Stimulated activated CD4-positive, alpha-beta T cell treated with anti-CD3 and anti-CD28 coated beads, Interleukin-12 subunit alpha, Interleukin-12 subunit beta, amount 100 ng/mL, for 48 hours (primary cell): Measurements from ENCODE around the gene UGDH.
"Not testable (repeated sequence)": the region's sequence is repeated elsewhere in the genome, so short reads cannot be mapped to it uniquely, and the experiment has no call there.

Experiments
- DNase-seq, 3 donors: peaks; one replicate each; pipeline ENCODE4 v3.0.0-alpha.2; 2020; ENCODE audit warnings: low read depth in 2 of 3, low spot score in 1 of 3

UGDH gene

DNA sequence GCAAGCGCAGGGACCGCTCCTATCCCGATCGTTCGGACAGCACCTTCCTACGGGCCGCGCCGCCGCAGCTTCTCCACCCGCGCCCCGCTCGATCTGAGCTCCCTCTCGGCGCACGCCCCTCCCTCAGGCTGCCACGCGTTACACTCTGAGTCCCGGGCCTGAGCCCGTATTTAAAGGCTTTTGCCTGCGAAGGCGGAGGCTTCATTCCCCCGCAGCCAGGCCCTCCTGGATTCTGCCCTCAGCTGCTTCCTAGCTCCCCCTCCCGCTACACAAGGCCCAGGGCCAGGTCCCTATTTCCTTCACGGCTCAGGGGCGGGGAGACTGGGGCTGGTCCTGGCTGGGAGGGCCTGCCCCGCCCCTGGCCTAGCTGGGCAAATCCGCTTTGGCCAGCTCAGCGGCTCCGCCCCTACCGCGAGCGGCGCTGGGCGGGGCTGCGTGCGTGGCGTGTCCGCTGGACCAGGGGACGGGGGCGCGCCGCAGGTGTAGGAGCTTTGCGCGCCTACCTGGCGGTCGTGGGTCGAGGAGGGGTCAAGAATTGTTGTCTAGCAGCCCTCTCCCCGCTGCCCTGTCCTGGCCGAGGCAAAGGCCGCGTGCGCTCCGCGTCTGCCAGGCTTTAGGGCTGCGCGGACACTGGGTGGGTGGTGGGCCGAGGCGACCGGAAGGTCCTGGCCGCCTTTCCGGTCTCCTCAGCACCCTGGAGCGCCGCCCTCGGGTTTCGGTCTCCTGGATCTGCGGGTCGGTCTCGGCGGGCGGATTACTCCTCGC lies at the start of gene UGDH:
UGDH (minus strand) TSS at position 144 of the 765 bp plus-strand sequence. CDS start 5,927 bp downstream, outside the sequence.
- DNase-seq: peak; percentile 80 to 91 (median 85)

DNA sequence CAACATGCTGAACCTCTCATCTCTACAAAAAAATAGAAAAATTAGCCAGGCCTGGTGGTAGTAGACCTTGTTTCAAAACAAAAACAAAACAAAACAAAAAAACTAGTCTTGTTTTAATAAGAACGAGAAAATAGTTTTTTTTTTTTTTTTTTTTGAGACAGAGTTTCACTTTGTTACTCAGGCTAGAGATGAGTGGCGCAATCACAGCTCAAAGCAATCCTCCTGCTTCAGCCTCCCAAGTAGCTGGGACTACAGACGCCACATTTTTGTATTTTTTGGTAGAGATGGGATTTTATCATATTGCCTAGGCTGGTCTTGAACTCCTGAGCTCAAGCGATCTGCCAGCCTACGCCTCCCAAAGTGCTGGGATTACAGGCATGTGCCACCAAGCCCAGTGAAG lies 47.7 kb upstream of the UGDH start:
- DNase-seq: no peak

DNA sequence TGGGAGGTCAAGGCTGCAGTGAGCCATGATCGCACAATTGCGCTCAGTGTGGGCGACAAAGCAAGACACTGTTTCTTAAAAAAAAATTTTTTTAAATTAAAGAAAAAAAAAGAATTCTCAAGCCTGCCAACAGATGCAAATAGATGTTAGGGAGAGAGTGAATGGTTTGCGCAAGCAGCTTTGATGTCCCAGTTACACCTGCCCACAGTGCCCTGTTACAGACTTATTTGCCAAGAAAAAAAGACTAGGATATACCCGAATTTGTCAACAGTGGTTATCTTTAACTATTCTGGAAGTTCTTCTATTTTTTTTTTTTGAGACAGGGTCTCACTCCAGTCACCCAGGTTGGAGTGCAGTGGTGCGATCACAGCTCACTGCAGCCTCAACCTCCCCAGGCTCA lies 44.3 kb upstream of the UGDH start:
- DNase-seq: no peak

DNA sequence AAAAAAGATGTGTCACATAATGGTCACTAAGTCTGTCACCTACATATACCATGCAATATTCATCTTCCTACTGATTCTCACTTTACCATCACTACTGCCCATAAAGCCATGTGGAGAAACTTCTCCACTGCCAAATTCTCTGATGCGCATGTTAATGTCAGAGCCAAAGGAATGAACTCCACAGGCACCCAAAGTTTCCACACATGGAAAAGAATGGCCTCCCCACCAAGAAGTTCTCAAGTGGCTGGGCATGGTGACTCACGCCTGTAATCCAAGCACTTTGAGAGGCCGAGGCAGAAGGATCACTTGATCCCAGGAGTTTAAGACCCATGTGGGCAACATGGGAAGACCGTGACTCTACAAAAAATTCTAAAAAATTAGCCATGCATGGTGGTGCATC lies 43.8 kb upstream of the UGDH start:
- DNase-seq: no peak

DNA sequence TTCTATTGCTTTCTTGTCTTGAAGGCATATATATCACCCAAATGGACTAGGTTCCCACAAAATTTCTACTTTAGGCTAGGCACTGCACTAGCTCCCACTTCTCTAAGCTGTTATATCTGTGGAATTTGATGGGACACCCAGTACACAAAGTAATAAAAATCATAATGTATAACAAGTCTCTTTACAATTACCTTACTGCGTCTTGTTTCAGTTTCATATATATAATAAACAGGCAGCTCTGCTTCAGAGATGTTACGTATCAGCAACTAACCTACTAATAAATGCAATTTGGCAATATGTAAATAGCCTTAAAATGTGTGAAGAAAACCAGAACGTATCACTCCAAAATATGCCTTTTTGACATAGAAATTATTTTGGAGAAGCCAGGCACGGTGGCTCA lies 42.0 kb upstream of the UGDH start:
- no peak for DNase-seq

DNA sequence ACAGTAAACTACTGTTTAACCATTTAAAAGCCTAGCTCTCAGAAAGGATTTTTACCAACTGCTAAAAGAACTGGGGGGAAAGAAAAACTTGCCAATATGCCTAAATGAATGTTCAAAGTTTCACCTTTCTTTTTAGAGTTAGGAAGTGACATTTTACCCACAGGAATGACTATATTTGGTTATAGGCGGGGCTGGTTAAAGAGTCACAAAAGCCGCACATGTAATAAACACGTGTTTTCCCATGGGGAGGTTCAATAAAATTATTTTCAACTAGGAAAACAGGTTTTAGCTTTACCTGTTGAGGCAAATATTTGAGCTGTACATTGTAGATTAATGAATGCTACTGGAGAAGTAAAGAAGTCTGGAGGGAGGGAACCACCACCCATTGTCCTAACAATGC lies 41.6 kb upstream of the UGDH start:
- DNase-seq: no peak

DNA sequence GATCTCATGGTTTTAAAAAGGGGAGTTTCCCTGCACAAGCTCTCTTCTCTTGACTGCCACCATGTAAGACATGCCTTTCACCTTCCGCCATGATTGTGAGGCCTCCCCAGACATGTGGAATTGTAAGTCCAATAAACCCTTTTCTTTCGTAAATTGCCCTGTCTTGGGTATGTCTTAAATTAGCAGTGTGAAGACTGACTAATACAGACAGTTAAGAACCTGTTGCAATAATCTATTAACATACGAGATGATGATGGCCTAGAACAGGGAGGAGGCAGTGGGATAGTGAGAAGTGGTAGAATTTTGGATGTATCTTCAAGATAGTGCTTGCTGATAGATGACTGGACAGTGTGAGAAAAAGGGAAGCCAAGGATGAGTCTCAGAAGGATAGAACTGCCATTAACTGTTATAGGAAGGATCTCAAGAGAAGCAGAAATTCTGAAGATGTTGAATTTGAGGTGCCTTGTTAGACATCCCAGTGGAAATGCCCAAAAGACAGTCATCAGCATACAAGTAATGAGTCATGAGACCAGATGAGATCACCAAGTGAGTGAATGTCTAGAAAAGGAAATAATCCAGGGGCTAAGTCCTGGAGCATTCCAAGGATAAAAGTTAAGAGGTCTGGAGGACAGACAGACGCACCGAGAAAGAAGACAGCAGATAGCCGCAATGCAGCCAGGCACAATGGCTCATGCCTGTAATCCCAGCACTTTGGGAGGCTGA lies 38.8 kb upstream of the UGDH start:
- no peak for DNase-seq

DNA sequence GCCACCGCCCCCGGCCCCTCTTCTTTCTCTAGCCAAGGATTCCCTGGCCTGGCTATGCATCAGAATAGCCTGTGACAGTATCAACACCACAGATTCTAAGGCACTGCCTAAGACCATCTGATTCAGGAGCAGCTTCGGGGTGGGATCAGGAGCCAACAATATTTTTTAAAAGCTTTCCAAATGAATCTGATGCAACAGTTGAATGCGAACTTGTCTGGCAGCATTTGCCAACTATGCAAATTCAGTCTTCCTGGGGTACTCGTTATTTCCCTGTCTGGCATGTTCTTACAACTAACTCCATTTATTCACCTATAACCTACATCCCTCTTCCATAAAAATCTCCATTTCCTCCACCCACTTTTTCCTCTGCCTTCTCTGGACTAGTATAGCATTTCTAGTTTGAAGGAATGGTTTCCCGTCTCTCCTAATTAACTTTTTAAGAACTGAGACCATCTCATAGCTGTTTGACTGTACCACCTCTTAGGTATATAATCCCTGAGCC lies 36.2 kb upstream of the UGDH start:
- no peak for DNase-seq

DNA sequence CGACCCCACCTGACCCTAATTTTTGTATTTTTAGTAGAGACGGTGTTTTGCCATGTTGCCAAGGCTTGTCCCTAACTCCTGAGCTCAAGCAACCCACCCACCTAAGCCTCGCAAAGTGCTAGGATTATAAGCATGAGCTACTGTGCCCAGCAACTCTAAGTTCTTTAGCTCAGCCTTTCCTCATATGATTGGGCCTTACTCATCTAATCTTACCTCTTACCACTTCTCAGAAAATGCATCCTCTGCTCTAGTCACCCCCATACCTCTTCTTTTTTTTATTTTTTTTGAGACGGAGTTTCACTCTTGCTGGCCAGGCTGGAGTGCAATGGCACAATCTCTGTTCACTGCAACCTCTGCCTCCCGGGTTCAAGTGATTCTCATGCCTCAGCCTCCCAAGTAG lies 35.6 kb upstream of the UGDH start:
- no peak for DNase-seq

DNA sequence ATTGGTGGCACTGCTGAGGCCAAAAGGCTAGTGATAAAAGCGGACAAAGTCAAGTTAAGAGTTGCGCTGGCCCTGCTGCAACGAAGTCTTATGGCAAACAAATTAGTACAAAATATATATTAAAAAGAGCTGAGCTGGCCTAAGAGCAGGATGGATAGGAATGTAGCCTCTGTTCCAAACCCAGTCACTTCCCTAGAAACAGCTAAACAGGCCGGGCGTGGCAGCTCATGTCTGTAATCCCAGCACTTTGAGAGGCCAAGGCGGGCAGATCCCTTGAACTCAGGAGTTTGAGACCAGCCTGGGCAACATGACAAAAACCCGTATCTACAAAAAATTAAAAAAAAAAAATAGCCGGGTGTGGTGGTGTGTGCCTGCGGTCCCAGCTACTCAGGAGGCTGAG lies 32.4 kb upstream of the UGDH start:
- no peak for DNase-seq

DNA sequence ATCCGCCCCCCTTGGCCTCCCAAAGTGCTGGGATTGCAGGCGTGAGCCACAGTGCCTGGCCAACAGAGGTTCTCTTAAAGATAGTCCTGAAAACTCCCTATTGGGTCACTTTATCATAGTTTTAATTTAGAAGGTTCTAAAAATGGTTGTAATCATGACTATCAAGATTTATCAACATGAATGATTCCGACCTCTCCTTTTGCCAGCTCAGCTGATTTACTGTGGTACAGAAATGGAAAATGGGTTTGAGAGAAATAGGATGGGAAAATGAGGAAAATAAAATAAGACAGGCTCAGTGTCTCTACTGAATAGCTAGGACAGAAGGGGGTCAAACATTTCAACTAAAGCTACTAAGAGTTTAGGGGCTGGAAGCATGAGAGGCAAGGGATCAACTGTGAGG lies 28.2 kb upstream of the UGDH start:
- no peak for DNase-seq

DNA sequence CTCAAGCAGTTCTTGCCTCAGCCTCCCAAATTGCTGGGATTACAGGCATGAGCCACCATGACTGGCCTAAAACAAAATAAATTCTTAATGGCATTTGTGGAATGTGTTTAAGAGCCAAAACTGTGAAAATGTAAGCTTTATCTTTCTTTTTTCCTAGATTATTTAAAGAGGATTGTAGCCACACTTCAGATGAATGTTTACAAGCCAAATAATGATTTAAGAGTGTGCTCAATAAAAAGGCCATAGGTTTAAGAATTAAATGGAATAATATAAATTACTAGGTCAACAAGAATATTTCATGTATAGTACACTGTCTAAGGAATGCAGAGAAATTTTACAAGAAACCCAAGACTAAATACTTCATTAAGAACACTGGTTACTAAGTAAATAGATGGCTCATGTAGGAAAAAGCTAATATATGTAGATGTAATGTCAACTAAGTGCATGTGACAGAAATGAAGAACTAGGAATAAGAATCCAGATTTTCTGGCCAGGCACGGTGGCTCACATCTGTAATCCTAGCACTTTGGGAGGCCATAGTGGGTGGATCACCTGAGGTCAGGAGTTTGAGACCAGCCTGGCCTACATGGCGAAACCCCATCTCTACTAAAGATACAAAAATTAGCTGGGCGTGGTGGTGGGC lies 21.3 kb upstream of the UGDH start:
- no peak for DNase-seq

DNA sequence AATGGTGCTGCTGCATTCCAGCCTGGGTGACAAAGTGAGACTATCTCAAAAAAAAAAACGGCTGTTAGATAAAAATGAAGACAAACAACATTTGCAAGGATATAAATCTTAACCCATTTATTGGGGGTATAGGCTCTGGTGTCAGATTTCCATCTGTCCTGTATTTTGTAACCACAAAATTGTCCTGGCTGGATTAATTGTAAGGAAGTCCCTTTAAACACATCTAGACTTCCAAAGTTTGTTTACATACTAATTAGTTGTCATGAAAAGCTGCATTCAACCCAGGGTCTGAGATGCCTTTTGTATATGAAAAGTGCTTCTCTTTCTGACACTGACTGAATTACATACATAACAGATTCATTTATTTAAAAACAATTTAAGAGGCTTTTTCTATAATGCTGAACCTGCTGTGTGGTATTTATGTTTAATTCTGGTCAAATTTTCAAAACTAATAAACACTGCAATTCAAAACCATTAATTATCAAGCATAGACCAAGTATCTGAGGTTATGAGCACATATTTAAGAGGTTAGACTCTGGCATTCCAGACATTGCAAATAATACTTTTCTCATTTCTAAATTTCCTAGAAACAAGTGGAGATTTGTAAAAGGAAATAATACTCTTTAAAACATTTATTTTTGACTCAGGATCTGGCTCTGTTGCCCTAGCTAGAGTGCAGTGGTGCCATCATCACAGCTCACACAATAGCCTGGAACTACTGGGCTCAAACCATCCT lies 17.5 kb upstream of the UGDH start:
- DNase-seq: no peak

DNA sequence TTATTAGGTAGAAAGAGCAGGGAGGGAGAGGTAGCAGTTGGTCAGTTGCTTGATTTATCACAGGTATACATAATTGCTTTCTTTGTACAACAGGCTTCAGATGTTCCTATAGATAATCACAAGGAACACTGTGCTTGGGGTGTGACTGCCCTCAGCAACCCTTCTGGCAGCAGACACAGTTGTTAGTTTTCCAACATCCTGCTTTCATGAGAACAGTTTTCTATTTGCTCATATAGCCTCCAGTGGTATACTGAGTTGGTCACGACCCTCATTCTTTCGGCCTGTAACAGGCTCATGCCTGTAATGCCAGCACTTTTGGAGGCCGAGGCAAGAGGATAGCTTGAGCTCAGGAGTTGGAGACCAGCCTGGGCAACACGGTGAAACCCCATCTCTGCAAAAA lies 16.8 kb upstream of the UGDH start:
- DNase-seq: not testable (repeated sequence)

DNA sequence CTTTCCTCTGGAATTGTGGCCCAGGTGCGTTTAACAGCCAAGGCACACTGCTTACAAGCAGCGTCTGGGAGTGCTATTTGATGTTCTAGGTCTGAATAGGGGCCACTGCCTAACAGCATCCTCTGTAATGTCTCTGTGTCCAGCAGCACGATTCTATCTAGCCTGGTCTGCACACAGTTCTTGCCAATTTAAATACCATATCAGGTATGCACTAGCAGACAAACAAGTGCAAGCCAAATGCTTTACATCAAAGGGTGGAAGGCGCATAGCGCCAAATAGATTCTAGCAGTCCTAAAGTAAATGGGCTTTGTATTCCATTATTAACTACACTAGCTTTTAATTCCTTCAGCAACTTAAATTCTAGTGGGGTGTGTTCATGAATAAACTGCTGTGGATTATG lies 15.8 kb upstream of the UGDH start:
- DNase-seq: no peak

DNA sequence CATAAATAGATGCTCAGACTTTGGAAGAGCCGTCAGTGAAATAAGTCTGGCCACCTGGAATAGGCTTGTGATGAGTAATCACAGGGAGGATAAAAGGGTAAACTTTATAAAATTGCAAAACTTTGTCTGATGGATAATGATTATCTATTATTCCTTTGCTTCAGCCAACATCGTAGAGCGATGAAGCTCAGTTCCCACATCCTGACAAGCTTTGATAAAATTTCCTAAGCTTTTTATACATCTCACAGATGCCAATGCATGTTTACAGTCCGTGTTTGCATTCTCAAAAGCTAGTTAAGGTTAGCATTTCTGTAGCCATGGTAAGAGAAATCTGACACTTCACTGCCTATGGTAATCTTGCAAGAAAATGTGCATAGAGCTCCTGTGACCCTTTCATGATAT lies 15.4 kb upstream of the UGDH start:
- no peak for DNase-seq

DNA sequence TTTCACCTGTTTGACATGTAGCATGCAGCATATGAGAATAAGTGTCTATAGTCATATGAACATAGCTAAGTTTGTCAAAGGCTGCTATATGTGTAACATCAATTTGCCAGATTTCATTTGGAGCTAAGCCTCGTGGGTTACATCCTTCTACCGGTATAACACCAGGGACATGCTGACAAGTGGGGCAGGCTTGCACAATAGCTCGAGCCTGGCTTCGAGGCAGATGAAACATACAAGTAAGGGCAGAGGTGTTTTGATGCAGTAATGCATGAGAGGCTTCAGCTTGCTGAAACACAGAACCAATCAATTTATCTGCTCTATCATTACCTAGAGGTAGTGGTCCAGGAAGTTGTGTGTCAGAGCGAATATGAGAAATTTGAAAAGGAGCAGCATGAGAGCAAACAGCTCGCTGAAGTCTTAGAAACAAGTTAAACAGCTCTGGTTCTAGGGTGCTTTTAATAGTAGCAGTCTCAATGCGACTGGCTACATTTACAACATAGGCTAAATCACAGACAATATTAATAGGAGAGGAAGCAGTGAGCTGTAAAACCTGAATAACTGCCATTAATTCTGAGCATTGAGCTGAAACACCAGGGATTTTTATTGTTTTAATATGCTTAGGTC lies 14.9 kb upstream of the UGDH start:
- DNase-seq: no peak

DNA sequence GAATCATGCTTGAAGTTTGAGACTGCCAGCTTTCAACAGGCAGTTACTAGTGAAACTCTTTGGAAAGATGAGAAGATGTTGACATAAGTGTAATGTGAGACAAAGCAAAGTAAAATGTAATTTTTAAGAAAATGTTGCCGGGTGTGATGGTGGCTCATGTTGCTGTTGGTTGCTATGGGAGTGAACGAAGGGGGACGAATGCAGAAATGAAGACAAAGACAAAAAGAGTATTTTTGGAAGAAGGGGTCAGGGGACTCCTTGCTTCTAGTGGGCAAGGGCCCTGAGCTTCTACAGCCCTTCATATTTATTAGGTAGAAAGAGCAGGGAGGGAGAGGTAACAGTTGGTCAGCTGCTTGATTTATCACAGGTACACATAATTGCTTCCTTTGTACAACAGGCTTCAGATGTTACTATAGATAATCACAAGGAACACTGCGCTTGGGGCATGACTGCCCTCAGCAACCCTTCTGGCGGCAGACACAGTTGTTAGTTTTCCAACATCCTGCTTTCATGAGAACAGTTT lies 11.9 kb upstream of the UGDH start:
- DNase-seq: no peak

DNA sequence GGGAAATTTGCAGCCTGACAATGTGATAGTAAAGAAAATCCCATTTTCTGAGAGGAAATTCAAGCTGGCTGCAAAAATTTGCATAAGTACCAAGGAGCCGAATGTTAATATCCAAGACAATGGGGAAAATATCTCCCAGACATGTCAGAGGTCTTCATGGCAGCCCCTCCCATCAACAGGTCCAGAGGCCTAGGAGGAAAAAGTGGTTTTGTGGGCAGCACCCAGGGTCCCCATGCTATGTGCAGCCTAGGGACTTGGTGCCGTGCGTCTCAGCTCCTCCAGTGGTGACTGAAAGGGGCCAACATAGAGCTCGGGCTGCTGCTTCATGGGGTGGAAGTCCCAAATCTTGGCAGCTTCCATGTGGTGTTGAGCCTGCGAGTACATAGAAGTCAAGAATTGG lies 6.3 kb upstream of the UGDH start:
- no peak for DNase-seq

DNA sequence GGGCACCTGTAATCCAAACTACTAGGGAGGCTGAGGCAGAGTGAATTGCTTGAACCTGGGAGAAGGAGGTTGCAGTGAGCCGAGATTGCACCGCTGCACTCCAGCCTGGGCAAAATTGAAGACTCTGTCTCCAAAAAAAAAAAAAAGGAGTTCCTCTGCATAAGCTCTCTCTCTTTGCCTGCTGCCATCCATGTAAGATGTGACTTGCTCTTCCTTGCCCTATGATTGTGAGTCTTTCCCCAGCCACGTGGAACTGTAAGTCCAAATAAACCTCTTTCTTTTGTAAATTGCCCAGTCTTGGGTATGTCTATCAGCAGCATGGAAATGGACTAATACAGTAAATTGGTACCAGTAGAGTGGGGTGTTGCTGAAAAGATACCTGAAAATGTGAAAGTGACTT lies 5.0 kb upstream of the UGDH start:
- DNase-seq: not testable (repeated sequence)

DNA sequence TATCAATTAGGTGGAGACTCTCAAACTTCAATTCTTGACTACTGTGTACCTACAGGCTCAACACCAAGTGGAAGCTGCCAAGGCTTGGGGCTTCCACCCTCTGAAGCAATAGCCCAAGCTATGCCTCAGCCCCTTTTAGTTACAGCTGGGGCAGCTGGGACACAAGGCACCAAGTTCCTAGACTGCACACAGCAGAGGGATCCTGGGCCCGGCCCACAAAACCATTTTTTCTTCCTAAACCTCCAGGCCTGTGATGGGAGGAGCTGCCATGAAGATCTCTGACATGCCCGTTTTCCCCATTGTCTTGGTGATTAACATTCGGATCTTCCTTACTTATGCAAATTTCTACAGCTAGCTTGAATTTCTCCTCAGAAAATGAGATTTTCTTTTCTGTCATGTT lies 3.4 kb upstream of the UGDH start:
- DNase-seq: no peak
